Stimulated activated CD4-positive, alpha-beta T cell treated with anti-CD3 and anti-CD28 coated beads, Interleukin-12 subunit alpha, Interleukin-12 subunit beta, amount 100 ng/mL, for 4 hours (primary cell): ENCODE data around the gene TEX264.
A peak's percentile ranks its signal among the peaks of the same experiment; 100 is the strongest.
"Not testable (repeated sequence)": the region's sequence is repeated elsewhere in the genome, so short reads cannot be mapped to it uniquely, and the experiment has no call there.

Source experiments
- DNase-seq: peaks from one replicate; pipeline ENCODE4 v3.0.0-alpha.2; 2020

The TEX264 gene

DNA sequence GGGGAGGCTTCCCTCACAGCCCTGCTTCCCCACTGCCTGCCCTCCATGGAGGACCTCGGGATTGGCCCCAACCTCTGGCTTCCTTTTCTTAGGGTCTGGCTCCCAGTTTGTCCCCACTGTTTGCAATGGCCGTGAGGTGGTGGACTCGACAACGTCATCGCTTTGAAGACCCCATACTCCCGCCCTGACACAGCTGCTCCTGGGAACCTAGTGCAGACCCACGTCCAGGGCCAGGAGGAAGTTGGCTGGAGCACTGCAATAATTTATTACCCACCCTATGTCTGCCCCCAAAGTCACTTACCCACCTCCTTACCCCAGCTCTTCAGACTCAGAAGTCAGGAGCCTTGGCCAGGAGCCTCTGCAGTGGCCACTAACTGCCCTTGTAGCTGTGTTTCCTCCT lies 46.9 kb downstream of the TEX264 start:
- no peak for DNase-seq

- peak; percentile 42 for DNase-seq
Measured at GRCh38 chr3:51718547-51719409, 47.7 kb downstream of the TEX264 start.

- DNase-seq, result no peak
Measured at GRCh38 chr3:51719410-51720025, 48.5 kb downstream of the TEX264 start.

DNA sequence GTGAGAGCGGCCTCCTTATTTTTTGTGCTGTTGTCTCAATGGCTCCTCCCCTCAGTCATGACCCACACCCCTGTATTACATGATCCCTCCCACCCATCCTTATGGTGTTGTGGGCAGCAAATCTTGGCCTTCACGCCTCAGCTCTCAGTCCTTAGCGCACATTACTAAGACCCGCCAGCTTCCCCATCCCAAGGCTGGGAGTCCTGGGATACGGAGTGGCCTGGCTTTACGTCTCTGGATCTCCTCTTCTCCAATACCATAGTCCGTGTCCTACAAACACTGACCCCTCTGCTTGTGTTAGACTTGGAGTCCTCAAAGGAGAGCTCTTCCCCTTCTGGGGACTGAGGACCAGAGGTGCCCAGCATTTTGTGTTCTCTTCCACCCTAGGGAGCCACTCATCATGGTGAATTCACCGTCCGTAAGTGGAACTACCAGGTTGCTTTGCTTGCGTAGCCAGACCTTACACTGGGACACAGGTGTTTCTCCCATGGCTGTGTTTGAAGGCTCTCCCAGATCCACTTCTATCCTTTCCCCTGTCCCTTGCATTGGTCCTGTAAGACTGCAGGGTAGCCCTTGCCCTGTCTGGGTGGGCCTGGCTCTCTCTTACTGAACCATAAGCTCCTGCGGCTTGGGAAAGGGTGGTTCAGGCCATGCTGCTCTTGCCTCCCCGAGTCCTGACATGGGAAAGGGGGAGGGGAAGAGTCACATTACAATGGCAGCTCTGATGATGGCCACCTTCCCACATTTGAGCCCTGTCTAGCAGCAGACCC lies 49.4 kb downstream of the TEX264 start:
- DNase-seq, result no peak

GRCh38 chr3:51721062-51721745 lies 50.2 kb downstream of the TEX264 start:
- no peak for DNase-seq

GRCh38 chr3:51722362-51722761 lies 51.3 kb downstream of the TEX264 start:
- DNase-seq, result no peak

- DNase-seq, result no peak
Measured at GRCh38 chr3:51727500-51727899, 56.4 kb downstream of the TEX264 start.

- no peak for DNase-seq
Measured at GRCh38 chr3:51729042-51729633, 58.1 kb downstream of the TEX264 start.

DNA sequence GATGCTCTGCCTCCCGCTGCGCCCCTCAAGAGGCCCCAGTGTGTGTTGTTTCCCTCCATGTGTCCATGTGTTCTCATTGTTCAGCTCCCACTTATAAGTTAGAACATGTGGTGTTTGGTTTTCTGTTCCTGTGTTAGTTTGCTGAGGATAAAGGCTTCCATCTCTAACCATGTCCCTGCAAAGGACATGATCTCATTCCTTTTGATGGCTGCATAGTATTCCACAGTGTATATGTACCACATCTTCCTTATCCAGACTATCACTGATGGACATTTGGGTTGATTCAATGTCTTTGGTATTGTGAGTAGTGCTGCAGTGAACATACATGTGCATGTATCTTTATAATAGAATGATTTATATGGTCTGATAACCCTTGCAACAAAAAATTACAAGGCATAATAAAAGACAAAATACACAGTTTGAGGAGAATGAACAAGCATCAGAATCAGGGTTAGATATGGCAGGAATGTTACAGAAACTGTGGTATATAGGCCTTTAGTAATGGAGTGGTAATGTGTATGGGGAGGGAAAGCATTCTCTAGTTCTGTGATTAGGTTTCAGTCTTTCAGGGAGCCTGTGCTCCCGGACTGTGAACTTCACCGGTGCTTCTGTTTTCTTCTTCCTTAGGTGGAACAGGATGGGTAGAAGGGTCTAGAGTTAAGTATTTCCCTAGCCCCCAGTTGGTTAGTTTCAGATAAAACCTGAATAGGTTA lies 63.0 kb downstream of the TEX264 start:
- DNase-seq, result no peak

DNA sequence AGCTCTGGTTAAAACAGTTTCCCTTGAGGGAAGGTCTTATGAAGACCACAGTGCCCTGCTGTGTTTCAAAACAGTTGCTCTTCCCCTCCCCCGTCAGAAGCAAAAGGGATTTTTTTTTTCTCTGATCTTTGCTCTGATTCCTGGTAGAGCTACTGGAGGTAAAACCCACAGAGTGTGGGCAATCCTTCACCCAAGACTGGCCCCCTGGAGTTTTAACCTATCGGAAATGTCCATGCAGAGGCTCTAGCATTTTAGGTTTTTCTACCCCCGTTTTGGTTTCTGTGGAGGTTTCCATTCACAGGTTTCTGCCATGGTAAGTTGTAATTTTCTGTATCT lies 63.5 kb downstream of the TEX264 start:
- no peak for DNase-seq

- DNase-seq, result no peak
Measured at GRCh38 chr3:51735039-51735438, 64.0 kb downstream of the TEX264 start.

- no peak for DNase-seq
Measured at GRCh38 chr3:51735950-51736349, 64.9 kb downstream of the TEX264 start.

- no peak for DNase-seq
Measured at GRCh38 chr3:51739110-51739509, 68.1 kb downstream of the TEX264 start.

DNA sequence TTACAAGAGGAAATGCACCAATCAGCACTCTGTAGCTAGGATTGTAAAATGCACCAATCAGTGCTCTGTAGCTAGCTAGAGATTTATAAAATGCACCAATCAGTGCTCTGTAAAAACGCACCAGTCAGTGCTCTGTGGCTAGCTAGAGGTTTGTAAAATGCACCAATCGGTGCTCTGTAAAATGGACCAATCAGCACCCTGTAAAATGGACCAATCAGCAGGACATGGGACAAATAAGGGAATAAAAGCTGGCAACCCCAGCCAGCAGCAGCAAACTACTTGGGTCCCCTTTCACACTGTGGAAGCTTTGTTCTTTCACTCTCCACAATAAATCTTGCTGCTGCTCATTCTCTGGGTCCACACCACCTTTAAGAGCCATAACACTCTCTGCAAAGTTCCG lies 71.3 kb downstream of the TEX264 start:
- not testable (repeated sequence) for DNase-seq

- not testable (repeated sequence) for DNase-seq
Measured at GRCh38 chr3:51742978-51743377, 71.9 kb downstream of the TEX264 start.

- DNase-seq, result no peak
Measured at GRCh38 chr3:51747840-51748239, 76.8 kb downstream of the TEX264 start.

- no peak for DNase-seq
Measured at GRCh38 chr3:51748327-51748726, 77.3 kb downstream of the TEX264 start.

DNA sequence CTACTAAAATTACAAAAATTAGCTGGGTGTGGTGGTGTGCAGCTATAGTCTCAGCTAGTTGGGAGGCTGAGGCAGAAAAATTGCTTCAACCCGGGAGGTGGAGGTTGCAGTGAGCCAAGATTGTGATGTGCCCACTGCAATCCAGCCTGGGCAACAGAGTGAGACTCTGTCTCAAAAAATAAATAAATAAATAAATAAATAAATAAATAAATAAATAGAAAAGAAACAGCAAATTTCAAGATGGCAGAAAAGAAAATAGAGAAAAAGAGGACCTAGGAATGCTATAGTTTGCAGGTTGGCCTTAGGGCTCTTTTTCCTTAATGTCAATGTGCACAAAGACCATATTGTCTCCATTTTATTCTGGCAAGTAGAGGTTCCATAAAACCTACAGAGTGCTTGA lies 79.8 kb downstream of the TEX264 start:
- DNase-seq, result no peak

GRCh38 chr3:51751287-51751686 lies 80.2 kb downstream of the TEX264 start:
- no peak for DNase-seq
